Neural cell (in vitro differentiated cells): ENCODE data around the gene DSTN.

Experiments used
- CTCF ChIP-seq: fragments of 450-650 bp; IDR thresholded peaks from 2 replicates; pipeline ENCODE4 v1.5.1; 2014; ENCODE audit warnings: antibody characterized with exemption, mild to moderate bottlenecking, moderate library complexity; ENCODE audit not compliant: poor library complexity, severe bottlenecking
- EP300 ChIP-seq: fragments of 450-650 bp; conservative IDR thresholded peaks from 2 replicates; pipeline ENCODE4 v1.6.1; 2014; ENCODE audit warnings: antibody characterized with exemption, mild to moderate bottlenecking, moderate library complexity; ENCODE audit not compliant: poor library complexity, severe bottlenecking
- EZH2 ChIP-seq: fragments of 200-600, 300-800 bp; shearing (Covaris generic), sonication (generic); IDR thresholded peaks from 2 replicates; pipeline ENCODE4 v1.6.1; 2014; ENCODE audit warnings: antibody characterized with exemption, low read length, borderline replicate concordance, mild to moderate bottlenecking; ENCODE audit not compliant: insufficient read depth, poor library complexity, severe bottlenecking
- POLR2AphosphoS5 ChIP-seq: IDR thresholded peaks from 2 replicates; pipeline ENCODE4 v1.6.1; 2012
- RAD21 ChIP-seq: fragments of 450-650 bp; conservative IDR thresholded peaks from 2 replicates; pipeline ENCODE4 v1.6.1; 2014; ENCODE audit warnings: antibody characterized with exemption, mild to moderate bottlenecking, moderate library complexity
- REST ChIP-seq: IDR thresholded peaks from 2 replicates; pipeline ENCODE4 v1.6.1; 2012; ENCODE audit warnings: borderline replicate concordance
- TAF1 ChIP-seq: IDR thresholded peaks from 2 replicates; pipeline ENCODE4 v1.6.1; 2012; ENCODE audit warnings: low read depth

- no peak for TF ChIP-seq EP300
- no peak for TF ChIP-seq POLR2AphosphoS5
- TF ChIP-seq EZH2, result no peak
- TF ChIP-seq CTCF, result no peak
- no peak for TF ChIP-seq TAF1
- TF ChIP-seq RAD21, result no peak
- TF ChIP-seq REST, result no peak
Measured at GRCh38 chr20:17587824-17588223, 17.9 kb downstream of the DSTN start.
